ENCODE data around the gene GAB4. TPM values are rescaled to one million over a fixed set of nuclear protein-coding genes. Genes with fewer than 3 reads are reported as not detected.
"Not testable (repeated sequence)": the region's sequence is repeated elsewhere in the genome, so short reads cannot be mapped to it uniquely, and the experiment has no call there.

GAB4 gene
- total RNA-seq, 2 donors from 2014 or later, result not detected

DNA sequence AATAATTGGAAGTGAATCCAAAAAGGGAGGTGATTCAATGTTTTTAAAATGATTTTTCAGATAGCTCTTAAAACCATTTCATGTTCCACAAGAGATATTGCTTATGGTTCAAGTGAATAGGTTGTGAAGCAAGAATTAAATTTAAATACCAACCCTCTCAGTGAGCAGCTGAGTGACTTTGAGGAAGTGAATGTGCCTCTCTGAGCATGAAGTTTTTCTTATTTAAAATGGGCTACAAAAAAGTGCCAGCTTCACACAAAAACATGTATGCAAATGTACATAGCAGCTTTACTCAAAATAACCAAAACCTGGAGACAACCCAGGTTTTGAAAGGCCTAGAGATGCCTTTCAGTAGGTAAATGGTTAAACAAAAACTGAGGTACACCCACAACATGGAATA lies 35.5 kb upstream of the GAB4 start:
- H3K4me3 ChIP-seq, result no peak overlapping the region
- intact Hi-C loops (cut with DNase I), result no loop called here
- no peak overlapping the region for H3K9ac ChIP-seq (ENCODE audit: low read depth in 2 of 2, low read length in 2 of 2)
- DNase-seq, result no peak
- no peaks in the 10 kb centered on the region for H3K36me3 ChIP-seq
- H3K27ac ChIP-seq, result no peak overlapping the region
- H3K27me3 ChIP-seq, result no peaks in the 10 kb centered on the region
- H3K4me1 ChIP-seq, result no peaks in the 10 kb centered on the region
- TF ChIP-seq, protein P1, sequence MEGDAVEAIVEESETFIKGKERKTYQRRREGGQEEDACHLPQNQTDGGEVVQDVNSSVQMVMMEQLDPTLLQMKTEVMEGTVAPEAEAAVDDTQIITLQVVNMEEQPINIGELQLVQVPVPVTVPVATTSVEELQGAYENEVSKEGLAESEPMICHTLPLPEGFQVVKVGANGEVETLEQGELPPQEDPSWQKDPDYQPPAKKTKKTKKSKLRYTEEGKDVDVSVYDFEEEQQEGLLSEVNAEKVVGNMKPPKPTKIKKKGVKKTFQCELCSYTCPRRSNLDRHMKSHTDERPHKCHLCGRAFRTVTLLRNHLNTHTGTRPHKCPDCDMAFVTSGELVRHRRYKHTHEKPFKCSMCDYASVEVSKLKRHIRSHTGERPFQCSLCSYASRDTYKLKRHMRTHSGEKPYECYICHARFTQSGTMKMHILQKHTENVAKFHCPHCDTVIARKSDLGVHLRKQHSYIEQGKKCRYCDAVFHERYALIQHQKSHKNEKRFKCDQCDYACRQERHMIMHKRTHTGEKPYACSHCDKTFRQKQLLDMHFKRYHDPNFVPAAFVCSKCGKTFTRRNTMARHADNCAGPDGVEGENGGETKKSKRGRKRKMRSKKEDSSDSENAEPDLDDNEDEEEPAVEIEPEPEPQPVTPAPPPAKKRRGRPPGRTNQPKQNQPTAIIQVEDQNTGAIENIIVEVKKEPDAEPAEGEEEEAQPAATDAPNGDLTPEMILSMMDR (IDR thresholded peaks at IDR 0.05), result no peak
- no peaks in the 10 kb centered on the region for H3K9me3 ChIP-seq

DNA sequence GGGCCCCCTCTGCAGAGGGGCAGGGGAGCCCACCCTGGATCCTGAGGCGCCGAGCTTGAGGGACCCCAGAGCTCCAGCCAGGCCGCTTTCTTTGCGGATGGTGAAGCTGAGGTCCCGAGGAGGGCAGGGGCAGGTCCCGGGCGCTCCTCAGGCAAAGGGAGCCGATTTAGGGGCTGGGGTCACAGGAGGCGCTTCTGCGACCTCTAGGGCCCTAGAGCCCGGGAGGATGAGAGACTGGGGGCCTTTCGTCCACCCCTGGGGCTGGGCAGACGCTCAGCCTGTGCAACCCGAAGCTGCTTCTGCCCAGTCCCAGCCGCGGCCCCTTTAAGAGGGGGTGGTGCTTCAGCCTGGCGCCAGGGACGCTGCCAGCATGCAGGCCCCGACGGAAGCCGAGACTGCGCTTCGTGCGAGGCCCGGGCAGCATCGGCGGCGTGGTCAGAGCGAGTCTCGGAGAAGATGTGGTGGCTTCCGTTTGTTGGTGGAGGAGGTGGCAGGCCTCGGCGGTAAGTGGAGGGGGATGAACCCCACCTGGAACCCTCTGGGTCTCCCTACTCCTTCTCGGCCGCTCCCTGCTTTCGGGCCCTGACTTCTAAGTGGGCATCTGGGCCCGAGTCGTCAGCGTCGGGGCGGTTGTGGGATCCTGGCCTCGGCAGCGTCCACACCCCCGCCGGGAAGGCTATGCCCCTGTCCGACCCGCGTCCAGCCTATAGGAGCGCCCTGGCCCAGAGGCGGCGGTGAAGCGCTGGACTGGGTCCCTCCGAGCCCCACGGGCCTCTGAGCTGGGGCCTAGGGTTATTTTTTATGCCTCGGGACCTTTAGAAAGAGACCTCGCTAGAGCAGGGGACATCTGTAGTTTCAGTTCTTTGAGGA lies 29.1 kb upstream of the GAB4 start:
- H3K27ac ChIP-seq; DNase-seq; intact Hi-C loops (cut with DNase I); H3K27me3 ChIP-seq; H3K9me3 ChIP-seq; H3K9ac ChIP-seq (ENCODE audit: low read depth in 2 of 2, low read length in 2 of 2); H3K36me3 ChIP-seq; H3K4me1 ChIP-seq: not testable (repeated sequence)
- H3K4me3 ChIP-seq, result peak overlapping the region; percentile 11

DNA sequence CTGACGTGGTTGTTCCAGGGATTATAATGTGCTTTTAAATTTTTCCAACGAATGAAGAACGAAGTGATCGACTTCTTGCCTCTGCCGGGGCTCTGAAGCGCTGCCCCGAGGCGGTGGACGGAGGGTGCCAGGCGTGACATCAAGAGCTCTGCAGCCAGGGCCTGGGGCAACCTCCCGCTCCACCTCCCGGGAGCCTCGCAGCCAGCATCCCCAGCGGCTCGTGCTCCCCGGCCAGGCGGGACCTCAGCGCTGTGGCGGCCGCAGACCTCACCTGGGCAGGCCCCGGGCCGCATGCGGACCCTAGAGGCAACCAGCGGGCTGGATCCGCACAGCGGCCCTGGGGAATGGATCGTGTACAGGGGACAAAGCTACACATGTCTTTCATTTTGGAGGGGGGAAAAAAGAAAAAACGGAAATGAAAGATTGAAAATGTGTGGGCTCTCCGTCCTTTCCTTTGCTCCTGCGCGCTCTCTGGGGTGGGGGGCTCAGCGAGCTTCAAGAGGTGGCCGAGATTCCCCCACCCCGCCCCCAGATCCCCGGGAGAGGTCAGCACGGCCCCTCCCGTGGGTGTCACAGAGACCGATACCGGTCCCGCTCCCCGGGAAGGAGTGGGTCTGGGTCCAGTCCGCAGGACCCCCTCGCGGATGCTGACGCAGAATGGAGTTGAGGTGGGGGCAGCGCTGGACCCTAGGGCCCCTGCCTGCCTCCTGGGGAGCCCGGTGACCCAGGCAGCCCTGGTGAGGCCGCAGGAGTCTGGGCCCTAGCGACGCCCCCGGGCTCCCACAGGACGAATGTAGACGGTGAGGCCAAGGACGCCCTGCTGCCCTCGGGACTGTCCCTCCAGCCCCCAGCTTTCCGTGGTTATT lies 28.2 kb upstream of the GAB4 start:
- H3K27me3 ChIP-seq; H3K4me1 ChIP-seq; H3K36me3 ChIP-seq; H3K27ac ChIP-seq; H3K9ac ChIP-seq (ENCODE audit: low read depth in 2 of 2, low read length in 2 of 2); DNase-seq; intact Hi-C loops (cut with DNase I); H3K9me3 ChIP-seq: not testable (repeated sequence)
- H3K4me3 ChIP-seq, result peak overlapping the region; percentile 11

DNA sequence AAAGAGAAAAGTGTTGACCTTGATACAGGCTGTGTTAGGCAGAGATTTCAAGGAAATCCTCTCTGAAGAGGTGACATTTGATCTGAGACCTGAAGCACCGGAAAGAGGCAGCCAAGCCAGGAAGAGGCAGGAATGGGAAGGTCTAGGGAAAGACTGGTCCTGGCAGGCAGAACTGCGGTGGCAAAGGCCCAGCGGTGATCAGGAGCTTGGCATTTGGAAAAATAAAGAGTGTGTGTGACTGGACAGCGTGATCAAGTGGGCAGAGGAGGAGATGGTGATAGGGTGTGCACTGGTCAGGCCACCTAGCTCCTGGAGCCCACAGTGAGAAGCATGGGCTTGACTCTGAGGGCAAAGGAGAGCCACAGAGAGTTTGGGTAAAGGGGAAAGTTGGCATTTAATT lies 27.2 kb upstream of the GAB4 start:
- Histone ChIP-seq H3K9me3 (no peaks in the 10 kb centered on the region), H3K36me3 (no peaks in the 10 kb centered on the region), H3K4me3 (no peak overlapping the region), H3K27me3 (no peaks in the 10 kb centered on the region), H3K4me1 (no peaks in the 10 kb centered on the region), H3K9ac (ENCODE audit: low read depth in 2 of 2, low read length in 2 of 2) (no peak overlapping the region), H3K27ac (no peak overlapping the region)
- intact Hi-C loops (cut with DNase I), result no loop called here
- DNase-seq, result no peak
- TF ChIP-seq, protein P1 (IDR thresholded peaks at IDR 0.05), result no peak

DNA sequence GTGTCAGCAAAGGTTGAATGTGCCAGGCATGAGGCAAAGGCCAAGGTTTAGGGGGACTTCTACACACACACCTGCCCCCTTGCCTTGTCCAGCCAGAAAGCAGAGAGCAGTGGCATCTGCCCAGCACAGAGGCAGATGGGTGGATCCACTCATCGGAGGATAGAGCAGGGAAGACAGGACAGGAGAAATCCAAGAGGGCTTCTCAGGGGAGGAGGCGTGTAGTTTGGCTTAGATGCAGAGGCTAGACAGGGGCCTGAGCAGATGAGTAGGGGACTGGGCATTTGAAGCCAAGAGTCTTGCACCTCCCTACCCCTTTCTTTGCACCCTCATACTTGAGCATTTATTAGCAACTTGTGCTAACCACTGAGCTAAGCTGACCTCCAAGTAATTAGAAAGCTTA lies 26.5 kb upstream of the GAB4 start:
- intact Hi-C loops (cut with DNase I); H3K27ac ChIP-seq; H3K4me3 ChIP-seq; H3K27me3 ChIP-seq; H3K4me1 ChIP-seq; H3K9ac ChIP-seq (ENCODE audit: low read depth in 2 of 2, low read length in 2 of 2); H3K9me3 ChIP-seq; H3K36me3 ChIP-seq; DNase-seq: not testable (repeated sequence)

DNA sequence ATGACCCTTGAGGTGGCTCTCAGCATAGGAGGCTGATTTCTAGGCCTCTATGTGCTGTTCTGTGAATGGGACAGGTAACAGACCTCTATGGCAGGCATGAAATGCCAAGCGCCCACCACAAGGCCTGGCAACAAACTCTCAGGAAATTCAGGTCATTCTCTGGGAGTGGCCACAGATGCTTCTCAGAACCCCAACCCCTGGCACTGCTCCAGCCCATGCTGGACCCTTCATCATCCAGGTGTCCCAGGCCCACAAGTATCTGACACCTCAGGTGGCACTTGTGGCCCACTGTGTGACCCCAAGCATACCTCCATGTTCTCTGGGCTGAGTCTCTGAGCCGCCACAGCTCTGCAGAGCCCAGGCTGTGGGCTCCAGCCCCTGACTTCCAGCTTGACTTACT lies 24.3 kb upstream of the GAB4 start:
- H3K27ac ChIP-seq; H3K4me1 ChIP-seq; H3K36me3 ChIP-seq; H3K9ac ChIP-seq (ENCODE audit: low read depth in 2 of 2, low read length in 2 of 2); DNase-seq; H3K9me3 ChIP-seq; H3K27me3 ChIP-seq; intact Hi-C loops (cut with DNase I); H3K4me3 ChIP-seq: not testable (repeated sequence)

DNA sequence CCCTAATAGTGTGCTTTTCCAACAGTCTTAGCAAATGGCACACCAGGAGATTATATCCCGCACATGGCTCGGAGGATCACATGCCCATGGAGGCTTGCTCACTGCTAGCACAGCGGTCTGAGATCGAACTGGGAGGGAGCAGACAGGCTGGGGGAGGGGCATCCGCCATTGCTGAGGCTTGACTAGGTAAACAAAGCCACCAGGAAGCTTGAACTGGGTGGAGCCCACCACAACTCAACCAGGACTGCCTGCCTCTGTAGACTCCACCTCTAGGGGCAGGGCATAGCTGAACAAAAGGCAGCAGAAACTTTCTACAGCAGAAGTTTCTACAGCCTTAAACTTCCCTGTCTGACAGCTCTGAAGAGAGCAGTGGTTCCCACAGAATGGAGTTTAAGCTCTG lies 16.4 kb upstream of the GAB4 start:
- H3K27me3 ChIP-seq, result not testable (repeated sequence)

DNA sequence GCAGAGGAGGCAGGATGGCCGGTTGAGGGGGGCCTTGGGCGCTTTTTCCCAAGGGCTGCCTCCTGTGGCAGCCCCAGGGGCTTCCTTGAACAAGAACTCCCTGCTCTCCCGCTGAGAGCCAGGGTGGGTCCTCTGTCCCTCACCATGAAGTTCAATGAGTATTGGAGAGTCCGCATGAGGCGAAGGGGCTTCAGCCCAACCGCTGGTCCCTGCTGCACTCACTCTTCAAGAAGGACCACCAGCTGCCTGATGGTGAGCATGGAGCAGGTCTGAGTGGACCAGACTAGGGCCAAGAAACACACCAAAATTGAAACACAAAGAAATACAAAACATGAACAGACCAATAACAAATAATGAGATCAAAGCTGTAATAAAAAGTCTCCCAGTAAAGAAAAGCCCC lies 7.5 kb upstream of the GAB4 start:
- intact Hi-C loops (cut with DNase I); H3K27ac ChIP-seq: not testable (repeated sequence)

More for the DNA sequence above, 16.4 kb upstream of the GAB4 start:
- H3K36me3 ChIP-seq; DNase-seq; H3K9me3 ChIP-seq; H3K4me1 ChIP-seq; intact Hi-C loops (cut with DNase I); H3K9ac ChIP-seq (ENCODE audit: low read depth in 2 of 2, low read length in 2 of 2); H3K27ac ChIP-seq; H3K4me3 ChIP-seq: not testable (repeated sequence)

DNA sequence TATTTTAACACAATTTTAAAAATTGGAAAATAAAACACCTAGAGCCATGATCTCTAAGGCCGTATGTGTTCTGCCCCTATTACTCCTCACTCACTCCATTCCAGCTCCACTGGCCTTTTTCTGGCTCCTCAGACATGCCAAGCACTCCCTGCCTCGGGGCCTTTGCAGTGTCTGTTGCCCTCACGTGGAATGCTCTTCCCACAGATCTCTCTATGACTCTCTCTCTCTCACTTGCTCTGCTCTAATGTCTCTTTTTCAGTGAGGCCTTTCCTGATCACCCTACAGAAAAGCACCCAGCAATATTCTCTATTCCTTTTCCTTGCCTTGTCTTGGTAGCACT lies 6.0 kb upstream of the GAB4 start:
- not testable (repeated sequence) for H3K4me3 ChIP-seq

More for the DNA sequence above, 7.5 kb upstream of the GAB4 start:
- not testable (repeated sequence) for DNase-seq; H3K4me1 ChIP-seq; H3K27me3 ChIP-seq; H3K36me3 ChIP-seq; H3K9me3 ChIP-seq; H3K4me3 ChIP-seq; H3K9ac ChIP-seq (ENCODE audit: low read depth in 2 of 2, low read length in 2 of 2)

More for the DNA sequence above, 6.0 kb upstream of the GAB4 start:
- DNase-seq; H3K27me3 ChIP-seq; H3K9me3 ChIP-seq; H3K9ac ChIP-seq (ENCODE audit: low read depth in 2 of 2, low read length in 2 of 2); H3K36me3 ChIP-seq; H3K4me1 ChIP-seq; H3K27ac ChIP-seq; intact Hi-C loops (cut with DNase I): not testable (repeated sequence)

Measured in colonic mucosa (tissue), 4 donors.